HG03439 (cell line): ENCODE measurements around the gene RPLP2.
A peak's percentile ranks its signal among the peaks of the same experiment; 100 is the strongest.

Source experiments
- ATAC-seq: cut with Tn5 transposase; IDR thresholded peaks from one replicate; pipeline ENCODE4 v1.9.1; 2021; ENCODE audit warnings: mild to moderate bottlenecking, moderate library complexity; ENCODE audit not compliant: unreplicated experiment

The RPLP2 gene

DNA sequence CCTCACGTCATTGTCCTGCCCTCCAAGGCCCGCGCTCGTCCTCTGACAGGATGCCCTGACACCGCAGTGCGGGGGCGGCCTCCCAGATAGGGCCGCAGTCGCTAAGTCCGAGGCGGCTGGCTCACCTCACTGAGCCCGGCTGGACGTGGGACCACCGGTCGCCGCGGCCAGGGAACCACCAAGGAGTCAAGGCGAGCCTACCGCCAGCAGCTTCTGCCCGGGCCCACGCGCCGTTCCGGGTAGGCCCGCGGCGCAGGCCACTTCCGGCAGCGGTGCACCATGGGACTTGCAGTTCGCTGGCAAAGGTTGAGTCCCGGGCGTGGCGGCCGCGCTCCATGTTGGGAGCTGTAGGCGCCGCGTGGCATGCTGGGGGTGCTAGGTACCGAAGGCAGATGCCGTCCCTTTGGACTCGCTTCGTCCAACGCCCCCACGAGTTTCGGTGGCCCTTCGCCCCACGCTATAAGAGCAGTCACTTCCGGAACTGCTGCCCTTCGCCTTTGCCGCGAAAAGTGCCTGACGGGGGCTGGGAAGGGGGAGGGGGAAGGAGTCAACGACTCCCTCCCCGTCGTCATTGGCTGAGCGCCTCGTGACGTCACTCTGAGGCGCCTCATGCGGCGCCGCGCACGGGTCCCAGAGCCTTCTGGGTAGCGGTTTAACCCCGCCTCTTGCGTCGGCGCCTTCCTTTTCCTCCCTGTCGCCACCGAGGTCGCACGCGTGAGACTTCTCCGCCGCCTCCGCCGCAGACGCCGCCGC is at the start of gene RPLP2:
TSS of gene RPLP2 (plus strand) at position 681 of the 753 bp plus-strand sequence. CDS start 268 bp downstream, outside the sequence.
- peak; percentile 73 for ATAC-seq

DNA sequence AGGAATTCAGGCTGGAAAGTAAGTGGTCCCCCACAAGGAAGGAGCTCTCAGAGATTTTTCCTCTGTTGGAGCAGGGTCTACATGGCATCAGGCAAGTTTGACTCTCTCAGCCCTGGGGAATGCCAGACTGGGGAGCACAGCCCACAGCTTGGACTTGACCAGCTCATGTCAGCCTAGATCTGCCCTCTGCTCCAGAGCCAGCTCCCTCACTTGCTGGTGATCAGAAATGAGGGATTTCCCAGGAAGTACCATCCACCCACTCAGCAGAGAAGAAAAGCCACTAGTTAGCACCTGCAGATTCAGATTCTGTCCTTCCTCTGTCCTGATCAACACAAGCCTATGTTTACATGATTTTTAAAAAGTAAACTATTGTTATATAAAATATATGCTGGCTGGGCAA is 49.5 kb upstream of the RPLP2 start:
- no peak for ATAC-seq

DNA sequence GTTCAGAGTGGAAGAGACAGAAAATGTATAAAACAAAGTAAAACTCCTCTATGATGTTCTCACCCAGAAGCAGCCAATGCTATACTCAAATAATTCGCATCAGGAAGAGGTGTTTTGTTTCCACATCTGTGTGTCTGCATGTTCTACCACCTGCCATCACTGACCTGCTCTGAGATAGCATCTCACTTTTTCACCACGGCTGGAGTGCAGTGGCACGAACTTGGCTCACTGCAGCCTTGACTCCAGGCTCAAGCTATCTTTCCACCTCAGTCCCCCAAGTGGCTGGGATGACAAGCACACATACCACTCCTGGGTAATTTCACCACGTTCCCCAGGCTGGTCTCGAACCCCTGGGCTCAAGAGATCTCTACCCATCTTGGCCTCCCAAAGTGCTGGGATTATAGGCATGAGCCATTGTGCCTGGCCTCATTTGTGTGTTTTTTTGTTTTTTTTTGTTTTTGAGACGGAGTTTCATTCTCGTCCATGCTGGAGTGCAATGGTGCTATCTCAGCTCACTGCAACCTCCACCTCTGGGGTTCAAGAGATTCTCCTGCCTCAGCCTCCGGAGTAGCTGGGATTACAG is 48.1 kb upstream of the RPLP2 start:
- no peak for ATAC-seq

DNA sequence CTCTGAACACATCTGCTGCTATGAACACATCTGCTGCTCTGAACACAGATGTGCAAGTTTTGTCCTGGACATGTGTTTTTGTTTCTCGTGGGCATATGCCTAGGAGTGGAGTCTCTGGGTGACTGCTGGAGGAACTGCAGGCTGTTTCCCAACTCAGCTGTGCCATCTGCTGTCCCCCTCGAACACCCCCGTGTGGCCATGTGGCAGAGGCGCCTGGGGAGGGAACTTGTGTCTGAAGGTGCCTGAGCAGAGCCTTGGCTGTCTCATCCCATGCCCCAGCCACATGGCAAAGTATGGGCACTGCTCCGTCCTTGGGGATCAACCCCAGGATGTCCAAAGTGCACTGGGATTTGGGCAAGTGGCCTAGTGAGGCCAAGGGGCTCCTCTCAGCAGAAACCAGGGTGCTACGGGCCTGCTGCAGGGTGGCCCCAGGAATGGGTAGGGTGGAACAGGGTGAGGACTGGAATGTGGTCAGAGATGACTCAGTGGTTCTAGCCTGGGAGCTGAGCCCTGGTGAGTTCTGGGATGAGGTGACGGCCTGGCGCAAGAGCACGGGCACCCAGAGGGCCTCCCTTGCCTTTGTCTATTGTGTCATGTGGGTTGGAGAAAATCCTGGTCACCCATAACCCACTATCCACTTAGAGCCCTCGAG is 47.2 kb upstream of the RPLP2 start:
- no peak for ATAC-seq

DNA sequence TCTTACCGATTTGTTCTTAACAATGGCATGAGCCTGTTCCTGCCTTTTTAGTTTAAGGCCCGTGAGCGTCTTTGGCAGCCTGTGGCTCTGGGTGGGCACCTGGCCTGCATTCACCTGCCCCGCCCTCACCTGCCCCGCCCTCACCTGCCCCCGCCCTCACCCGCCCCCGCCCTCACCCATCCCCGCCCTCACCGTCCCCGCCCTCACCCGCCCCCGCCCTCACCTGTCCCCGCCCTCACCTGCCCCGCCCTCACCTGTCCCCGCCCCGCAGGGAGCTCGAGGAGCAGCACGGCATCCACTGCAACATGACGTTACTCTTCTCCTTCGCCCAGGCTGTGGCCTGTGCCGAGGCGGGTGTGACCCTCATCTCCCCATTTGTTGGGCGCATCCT is 46.7 kb upstream of the RPLP2 start:
- no peak for ATAC-seq

DNA sequence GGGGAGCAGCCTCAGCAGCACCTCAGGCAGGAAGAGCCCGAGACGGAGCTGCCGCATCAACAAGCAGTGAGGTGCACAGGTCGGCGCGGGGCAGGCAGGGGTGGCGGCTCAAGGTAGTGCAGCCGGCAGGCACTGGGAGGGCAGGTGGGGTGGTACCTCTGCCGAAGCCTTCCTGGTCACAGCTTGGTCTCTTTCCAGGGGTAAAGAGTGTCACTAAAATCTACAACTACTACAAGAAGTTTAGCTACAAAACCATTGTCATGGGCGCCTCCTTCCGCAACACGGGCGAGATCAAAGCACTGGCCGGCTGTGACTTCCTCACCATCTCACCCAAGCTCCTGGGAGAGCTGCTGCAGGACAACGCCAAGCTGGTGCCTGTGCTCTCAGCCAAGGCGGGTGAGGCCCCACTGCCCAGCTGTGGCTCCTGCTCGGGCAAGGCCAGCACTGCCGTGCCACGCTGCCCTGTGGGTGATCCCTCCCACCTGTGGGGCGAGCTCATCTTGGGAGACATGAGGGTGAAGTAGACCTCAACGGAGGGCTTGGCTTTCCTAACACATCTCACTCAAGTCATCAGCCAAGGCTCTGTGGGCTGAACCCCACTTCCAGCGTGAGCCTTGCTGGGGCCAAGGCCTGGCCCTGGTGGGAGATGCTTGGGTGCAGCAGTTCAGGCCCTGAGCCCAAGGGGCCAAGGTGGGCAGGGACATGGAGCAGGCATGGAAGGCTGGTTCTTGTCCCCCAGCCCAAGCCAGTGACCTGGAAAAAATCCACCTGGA is 46.0 kb upstream of the RPLP2 start:
- ATAC-seq = no peak

DNA sequence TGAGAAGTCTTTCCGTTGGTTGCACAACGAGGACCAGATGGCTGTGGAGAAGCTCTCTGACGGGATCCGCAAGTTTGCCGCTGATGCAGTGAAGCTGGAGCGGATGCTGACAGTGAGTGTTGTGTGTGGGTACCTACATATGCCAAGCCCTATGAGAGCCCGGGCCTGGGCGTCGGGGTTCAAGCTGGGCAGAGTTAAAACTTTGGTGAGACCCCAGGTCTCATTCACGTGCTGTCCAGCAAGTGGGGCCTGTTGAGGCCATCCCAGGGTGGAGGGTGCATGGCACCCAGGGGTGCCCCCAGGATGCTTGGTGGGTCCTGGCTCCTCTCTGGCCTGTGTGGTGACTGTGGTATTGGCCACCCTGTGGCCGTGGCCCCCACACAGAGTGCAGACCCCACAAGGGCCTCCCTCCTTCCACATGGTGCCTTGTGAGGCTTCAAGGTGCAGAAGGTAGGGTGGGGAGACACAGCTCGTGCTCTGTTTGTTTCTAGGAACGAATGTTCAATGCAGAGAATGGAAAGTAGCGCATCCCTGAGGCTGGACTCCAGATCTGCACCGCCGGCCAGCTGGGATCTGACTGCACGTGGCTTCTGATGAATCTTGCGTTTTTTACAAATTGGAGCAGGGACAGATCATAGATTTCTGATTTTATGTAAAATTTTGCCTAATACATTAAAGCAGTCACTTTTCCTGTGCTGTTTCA is 45.3 kb upstream of the RPLP2 start:
- ATAC-seq = no peak

DNA sequence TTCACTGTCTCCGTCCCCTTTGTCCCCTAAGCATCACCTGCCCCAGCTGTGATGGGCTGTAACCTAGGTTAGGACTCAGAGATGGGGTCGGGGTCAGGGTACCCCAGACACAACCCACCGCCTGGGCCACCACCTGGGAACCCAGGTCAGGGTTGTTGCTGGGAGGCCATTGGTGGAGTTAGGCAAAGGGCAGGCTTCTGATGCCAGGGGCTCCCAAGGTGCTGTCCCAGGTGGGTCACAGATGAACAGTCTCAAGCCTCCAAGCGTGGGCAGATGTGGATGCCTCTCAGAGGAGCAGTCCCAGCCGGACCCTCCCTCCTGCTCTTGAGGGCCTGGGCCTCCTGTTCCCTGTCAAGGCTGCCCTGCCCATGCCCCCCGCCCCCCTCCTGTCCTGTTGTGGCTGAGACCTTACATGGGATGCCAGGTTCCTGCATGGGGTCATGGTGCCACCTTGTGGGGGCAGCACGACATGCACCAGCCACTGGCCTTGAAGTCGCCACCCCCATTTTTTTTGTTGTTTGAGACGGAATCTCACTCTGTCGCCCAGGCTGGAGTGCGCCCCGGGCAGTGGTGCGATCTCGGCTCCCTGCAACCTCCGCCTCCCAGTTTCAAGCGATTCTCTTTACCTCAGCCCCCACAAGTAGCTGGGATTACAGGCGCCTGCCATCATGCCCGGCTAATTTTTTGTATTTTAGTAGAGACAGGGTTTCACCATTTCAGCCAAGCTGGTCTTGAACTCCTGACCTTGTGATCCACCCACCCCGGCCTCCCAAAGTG is 44.6 kb upstream of the RPLP2 start:
- no peak for ATAC-seq

DNA sequence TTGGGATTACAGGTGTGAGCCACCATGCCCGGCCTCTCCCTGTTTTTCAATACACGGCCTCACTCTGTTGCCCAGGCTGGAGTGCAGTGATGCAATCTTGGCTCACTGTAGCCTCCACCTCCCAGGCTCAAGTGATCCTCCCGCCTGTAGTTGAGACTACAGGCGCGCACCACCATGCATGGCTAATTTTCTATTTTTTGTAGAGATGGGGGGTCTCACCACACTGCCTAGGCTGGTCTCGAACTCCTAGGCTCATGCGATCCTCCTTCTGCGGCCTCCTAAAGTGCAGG is 44.0 kb upstream of the RPLP2 start:
- ATAC-seq = no peak

DNA sequence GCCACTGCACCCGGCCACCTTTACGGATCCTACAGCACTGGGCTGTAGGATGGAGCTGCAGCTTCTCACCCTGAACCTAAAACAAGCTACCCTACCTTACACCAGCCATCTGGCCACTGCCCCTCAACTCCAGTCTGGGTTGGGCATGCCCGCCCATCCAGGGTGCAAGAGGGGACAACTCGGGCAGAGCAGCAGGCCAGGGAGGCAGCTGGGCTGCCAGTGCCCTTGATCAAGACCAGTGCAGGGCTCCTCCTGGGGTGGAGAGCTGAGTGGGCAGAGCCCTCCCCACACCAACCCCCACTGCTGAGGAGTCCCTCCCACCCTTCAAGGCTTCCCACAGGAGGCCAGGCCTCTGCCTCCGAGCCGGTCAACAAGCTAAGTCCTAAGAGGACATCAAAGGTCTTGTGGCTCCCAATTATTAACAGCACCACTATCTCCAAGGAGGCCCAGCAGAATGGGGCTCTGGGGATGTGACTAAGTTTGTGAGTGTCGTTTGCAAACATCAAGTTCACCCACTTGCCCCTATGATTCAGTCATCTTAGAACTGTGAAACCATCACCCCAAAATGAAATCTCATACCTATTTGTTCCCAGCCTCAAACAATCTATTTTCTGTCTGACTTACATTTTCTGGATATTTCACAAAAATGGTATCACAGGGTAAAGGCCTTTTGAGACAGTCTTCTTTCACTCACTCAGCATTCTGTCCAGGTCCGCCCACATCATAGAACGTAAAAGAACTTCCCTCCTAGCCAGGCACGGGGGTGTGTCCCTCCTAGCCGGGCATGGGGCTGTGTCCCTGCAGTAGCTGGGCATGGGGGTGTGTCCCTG is 43.4 kb upstream of the RPLP2 start:
- ATAC-seq = no peak

DNA sequence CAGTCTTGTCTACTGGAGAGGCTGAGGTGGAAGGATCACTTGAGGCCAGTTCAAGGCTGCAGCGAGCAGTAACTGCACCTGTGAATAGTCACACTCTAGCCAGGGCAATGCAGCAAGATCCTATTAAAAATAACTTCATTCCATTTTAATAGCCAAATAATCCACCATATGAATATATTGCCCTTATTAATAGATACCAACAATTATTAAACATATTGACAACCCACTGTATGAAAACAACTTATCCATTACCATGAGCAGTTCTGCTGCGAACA is 42.9 kb upstream of the RPLP2 start:
- no peak for ATAC-seq

DNA sequence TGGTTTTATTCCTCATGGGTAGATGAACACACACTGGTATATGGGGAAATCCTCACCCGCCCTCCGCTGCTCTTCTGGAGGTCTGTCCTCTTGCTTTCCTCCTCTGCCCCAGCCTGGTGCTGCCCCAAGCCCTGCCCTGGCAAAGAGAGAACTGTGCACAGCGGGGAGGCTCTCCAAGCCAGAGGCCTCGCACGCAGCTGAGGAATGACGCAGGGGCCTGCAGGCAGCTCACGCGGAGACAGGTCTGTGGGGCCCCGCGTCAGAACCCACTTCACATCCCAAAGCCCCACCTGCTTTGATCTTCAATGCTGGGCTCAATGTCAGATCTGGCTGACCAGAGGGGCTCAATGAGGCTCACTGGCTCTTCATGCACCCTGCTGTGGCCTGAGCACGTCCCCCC is 42.5 kb upstream of the RPLP2 start:
- ATAC-seq = no peak

DNA sequence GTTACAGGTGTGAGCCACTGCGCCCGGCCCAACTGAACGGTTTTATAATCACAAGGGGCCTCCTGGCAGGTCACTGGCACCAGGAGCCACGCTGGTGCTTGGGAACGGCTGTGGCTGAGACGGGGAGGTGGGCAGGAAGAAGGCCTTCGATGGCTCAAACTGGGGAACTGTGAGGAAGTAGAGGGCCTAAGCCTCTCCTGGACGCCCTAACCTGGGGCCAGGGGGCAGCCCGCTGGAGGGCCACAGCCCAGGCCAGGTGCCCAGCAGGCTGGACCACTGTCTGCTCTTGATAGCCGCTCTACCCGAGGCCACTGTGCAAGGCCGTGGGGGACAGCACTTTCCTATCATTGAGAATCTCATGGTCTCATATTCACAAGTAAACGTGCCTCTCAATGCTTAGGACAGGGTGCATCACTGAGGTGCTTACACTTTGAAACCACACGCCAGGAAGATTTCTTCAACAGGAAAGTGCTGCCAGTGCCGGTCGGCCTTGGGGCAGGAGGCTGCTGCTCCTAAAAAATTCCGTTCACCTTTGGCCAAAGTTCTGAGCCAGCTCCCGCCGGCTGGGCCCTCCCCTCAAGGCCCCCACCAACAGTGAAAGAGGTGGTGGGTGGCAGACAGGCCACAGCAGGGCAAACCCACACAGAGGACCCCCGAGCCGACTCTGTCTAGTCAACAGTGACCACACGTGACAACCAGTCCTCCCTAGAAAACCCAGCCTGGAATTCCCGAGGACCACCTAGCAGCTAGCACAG is 39.7 kb upstream of the RPLP2 start:
- ATAC-seq = no peak

DNA sequence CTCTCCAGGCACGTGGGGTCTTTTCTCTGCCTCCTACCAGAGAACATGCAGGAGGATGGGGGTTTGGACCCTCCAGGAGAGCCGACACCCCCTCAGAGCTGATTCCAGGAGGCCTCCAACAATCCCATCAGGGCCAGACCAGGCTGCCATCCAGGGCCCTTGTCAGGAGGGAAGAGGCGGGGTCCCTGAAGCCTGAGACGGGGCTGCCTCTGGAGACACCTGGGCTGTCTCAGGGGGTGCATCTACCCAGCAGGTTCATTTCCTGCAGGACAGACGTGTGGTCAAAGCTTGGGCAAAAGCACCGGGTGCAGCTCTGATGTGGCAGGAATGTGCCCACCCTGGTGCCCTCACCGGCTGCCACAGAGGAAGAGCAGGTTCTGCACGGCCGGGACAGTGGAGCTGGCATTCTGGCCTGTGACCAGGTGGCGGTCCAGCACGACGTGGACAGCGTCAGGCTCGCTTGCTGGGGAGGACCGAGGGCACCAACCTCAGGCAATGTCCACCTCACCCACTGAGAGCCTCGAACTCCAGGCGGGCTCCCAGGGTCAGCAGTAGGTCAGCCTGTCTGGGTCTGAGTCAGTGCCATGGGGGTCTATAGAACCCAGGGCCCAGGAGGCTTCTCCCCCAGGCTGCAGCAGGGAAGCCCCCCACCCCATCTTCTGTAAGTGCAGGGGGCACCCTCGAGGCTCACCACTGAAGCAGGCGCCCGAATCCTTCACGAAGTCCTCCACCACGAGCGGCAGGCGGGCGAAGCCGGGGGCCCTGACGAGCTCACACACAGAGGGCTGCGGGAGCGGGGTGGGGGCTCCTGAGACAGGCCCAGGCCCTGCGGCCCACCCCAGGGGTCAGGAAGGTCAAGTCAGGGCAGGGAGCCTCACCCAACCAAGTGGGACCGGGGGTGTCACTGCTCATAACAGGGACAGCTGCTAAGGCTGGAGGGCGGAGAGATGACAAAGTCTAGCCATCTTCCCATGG is 38.8 kb upstream of the RPLP2 start:
- ATAC-seq = no peak

DNA sequence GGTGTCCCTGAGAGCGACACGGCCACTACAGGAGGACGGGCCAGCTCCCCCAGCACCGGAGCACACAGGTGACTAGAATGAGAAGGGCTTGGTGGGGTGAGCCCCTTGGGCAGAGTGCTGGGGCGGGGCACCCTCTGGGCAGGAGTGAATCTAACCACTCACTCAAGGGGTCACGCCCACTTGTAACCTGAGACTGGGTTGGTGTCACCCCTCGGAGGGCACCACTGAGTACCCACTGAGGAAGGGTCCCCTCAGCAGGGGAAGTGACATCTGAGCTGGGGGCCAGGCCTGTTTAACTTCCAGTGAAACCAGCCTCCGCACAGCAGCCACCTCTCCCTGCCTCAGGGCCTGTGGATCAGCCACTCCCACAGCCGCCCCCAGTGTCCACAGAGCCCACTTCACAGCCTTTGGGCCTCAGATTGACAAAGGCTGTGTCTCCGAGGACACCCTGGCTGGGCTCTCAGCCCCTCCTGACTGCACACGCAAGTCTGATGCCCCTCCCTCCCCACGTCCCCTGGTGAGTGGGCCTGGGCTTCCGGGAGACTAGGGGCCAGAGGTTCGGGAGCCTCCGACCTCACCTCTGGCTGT is 38.1 kb upstream of the RPLP2 start:
- ATAC-seq = no peak

DNA sequence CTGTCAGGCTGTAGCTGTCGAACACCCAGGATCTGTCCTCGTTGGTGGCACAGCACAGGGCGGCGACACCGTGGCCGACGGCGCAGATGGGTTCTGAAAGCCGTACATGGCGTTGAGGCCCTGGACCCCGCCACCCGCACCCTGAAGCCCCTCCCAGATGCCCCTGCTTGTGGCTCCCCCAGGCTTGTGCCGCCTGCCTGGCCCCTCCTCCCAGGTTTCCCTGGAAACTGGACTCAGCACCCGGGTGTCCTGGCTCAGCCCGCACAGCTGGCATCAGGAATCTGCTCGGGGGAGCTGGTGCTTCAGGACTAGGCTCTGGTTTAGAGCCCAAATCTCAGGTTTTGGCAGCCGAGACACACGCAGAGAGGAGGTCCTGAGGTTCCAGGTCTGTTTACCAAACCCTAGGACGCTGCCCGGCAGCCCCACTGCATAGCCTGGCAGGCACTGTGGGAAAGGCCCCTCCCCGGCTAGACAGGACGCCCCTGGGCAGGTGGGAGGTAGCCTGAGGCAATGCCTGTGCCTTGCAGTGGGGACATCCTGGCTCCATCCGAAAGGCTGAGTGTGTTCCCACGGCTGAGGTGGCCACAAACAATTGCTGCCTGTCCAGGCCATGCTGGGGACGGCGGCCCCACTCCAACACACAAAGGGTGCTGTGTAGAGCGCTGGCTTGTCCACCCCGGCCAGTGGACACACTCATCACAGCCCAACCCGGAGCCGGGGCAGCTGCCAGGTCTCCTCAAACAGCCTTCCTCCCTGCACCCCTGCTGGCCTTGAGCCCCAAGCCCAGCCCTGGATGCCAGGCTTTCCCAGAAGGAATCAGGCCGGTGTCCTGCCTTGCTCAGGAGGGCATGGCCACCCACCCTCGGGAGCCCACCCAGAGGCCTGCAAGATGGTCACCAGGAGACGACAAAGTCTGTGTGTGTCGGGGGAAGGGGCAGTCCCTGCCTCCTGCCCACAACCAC is 37.1 kb upstream of the RPLP2 start:
- ATAC-seq = no peak
